GM23338 (cell line): ENCODE measurements around the gene CRPPA.

Experiments used
- JUNB ChIP-seq: IDR thresholded peaks from one replicate; pipeline ENCODE4 v1.6.1; 2016; ENCODE audit warnings: antibody characterized with exemption; ENCODE audit not compliant: unreplicated experiment
- POLR2AphosphoS5 ChIP-seq: IDR thresholded peaks from 2 replicates; pipeline ENCODE4 v1.6.1; 2016; ENCODE audit warnings: antibody characterized with exemption, low read depth
- ZNF331 ChIP-seq: fragments of 250-450 bp; sonication (Bioruptor Pico); IDR thresholded peaks from 2 replicates; pipeline ENCODE4 v1.5.0; 2020; ENCODE audit warnings: low read depth, mild to moderate bottlenecking, moderate library complexity
- TF ChIP-seq, protein P1 (sequence below), 2 experiments: fragments of 200-600 bp in 1 of 2; sonication (generic) in 1 of 2; conservative IDR thresholded peaks; 2 replicates each; pipeline versions ENCODE4 v1.5.1 to v1.6.1; 2016 to 2017; ENCODE audit warnings: antibody characterized with exemption in 2 of 2, low read depth in 2 of 2, mild to moderate bottlenecking in 2 of 2, moderate library complexity in 1 of 2
- TF ChIP-seq, protein P2 (sequence below): IDR thresholded peaks from one replicate; pipeline ENCODE4 v1.6.1; 2018; ENCODE audit warnings: antibody characterized with exemption; ENCODE audit not compliant: unreplicated experiment

DNA sequence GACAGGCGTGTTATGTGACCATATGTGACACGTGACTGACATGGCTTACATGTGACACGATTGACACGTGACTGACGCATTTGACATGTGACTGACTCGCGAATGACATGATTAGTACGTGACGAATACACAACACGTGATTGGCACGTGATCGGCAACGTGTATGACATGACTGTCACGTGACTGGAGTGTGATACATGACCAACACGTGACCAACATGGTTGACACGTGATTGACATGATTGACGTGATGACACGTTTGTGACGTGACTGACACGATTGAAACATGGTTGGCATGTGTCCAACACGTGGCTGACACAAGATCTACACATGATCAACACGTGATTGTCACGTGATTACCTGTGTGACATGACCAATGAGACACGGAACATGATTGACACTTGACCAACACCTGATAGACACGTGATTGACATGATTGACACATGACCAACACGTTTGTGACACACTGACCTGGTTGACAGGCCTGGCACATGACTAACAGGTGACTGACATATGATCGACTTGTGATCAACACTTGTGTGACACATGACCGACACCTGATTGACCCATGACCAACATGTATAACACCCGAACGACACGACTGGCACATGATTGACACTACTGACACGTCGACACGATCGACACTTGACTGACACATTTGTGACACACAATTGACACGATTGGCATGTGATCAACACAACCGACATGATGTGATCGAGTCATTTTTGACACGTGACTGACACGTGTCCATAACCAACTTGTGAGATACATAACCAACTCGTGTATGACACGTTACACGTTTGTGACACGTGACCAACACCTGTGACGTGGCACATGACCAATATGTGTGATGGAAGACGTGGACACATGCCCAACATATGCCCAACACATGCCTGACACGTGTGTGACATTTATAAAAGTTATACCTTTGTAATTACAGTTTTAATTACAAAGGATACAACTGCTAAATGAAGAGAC, 21.1 kb downstream of the CRPPA start:
- TF ChIP-seq, protein P1, sequence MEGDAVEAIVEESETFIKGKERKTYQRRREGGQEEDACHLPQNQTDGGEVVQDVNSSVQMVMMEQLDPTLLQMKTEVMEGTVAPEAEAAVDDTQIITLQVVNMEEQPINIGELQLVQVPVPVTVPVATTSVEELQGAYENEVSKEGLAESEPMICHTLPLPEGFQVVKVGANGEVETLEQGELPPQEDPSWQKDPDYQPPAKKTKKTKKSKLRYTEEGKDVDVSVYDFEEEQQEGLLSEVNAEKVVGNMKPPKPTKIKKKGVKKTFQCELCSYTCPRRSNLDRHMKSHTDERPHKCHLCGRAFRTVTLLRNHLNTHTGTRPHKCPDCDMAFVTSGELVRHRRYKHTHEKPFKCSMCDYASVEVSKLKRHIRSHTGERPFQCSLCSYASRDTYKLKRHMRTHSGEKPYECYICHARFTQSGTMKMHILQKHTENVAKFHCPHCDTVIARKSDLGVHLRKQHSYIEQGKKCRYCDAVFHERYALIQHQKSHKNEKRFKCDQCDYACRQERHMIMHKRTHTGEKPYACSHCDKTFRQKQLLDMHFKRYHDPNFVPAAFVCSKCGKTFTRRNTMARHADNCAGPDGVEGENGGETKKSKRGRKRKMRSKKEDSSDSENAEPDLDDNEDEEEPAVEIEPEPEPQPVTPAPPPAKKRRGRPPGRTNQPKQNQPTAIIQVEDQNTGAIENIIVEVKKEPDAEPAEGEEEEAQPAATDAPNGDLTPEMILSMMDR (conservative IDR thresholded peaks at IDR 0.05; ENCODE audit: low read depth in 2 of 2) = no peak
- TF ChIP-seq, protein P2, sequence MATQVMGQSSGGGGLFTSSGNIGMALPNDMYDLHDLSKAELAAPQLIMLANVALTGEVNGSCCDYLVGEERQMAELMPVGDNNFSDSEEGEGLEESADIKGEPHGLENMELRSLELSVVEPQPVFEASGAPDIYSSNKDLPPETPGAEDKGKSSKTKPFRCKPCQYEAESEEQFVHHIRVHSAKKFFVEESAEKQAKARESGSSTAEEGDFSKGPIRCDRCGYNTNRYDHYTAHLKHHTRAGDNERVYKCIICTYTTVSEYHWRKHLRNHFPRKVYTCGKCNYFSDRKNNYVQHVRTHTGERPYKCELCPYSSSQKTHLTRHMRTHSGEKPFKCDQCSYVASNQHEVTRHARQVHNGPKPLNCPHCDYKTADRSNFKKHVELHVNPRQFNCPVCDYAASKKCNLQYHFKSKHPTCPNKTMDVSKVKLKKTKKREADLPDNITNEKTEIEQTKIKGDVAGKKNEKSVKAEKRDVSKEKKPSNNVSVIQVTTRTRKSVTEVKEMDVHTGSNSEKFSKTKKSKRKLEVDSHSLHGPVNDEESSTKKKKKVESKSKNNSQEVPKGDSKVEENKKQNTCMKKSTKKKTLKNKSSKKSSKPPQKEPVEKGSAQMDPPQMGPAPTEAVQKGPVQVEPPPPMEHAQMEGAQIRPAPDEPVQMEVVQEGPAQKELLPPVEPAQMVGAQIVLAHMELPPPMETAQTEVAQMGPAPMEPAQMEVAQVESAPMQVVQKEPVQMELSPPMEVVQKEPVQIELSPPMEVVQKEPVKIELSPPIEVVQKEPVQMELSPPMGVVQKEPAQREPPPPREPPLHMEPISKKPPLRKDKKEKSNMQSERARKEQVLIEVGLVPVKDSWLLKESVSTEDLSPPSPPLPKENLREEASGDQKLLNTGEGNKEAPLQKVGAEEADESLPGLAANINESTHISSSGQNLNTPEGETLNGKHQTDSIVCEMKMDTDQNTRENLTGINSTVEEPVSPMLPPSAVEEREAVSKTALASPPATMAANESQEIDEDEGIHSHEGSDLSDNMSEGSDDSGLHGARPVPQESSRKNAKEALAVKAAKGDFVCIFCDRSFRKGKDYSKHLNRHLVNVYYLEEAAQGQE = no peak
- TF ChIP-seq ZNF331 (CRISPR knock-in tag) (no peak), POLR2AphosphoS5 (no peak), JUNB (no peak)
